ENCODE data around the gene LIMCH1.

Gene LIMCH1

DNA sequence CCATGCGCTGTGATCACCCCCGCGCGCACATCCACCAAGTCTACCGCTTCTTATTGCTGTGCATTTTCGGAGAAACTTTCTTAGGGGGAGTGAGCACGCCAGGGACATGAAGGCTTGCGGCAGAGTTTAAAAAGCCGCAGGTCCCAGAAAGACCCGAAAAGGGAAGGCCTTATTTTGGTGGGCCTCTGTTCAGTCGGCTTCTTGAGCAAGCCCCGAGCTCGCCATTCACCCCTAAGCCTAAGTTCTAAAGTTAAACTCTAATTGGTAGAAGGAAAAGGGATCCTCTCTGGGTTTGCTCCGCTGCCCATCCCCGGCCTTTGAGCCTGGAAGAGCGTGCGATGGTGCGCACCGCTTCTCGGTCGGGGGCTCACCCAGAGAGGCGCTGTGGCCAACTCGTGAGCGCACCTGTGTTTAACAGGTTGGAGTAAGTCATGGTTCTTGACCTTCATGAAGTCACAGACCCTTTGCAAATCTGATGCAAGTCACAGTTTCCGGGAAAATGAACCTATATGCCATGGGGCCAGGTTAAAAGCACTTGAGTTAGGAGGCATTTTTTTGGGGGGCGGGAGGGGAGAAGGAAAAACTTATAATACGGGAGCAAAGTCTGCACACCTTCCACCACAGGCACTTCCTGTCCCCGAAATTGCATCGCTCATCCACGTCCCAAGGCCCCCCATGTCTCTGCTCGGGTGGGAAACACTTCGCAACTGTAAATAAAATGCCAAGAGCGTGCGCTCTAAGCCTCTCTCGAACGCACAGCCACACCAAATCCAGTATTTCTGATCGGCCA is 208.7 kb downstream of the LIMCH1 start:
- Histone ChIP-seq H3K36me3 (ENCODE audit: insufficient read depth) (no peaks in the 10 kb centered on the region), H4K20me1 (ENCODE audit: insufficient read depth) (no peaks in the 10 kb centered on the region), H3K4me2 (no peak overlapping the region), H3K4me1 (ENCODE audit: low read depth, poor library complexity, severe bottlenecking) (no peaks in the 10 kb centered on the region), H3K27me3 (ENCODE audit: insufficient read depth, low read depth) (no peaks in the 10 kb centered on the region), H3K4me3 (IDR thresholded peaks at IDR 0.05; ENCODE audit: insufficient read depth, low read depth, low read length) (no peak overlapping the region), H3K9ac (no peak overlapping the region), H3K27ac (no peak overlapping the region), H3K79me2 (ENCODE audit: insufficient read depth, low read depth) (no peaks in the 10 kb centered on the region), H2AFZ (ENCODE audit: low read depth) (no peak overlapping the region)
- no peak for TF ChIP-seq CTCF (conservative IDR thresholded peaks at IDR 0.05; ENCODE audit: low read depth, low read length)

- Histone ChIP-seq H3K27ac (no peak overlapping the region), H3K27me3 (ENCODE audit: insufficient read depth, low read depth) (no peaks in the 10 kb centered on the region), H3K4me3 (IDR thresholded peaks at IDR 0.05; ENCODE audit: insufficient read depth, low read depth, low read length) (no peak overlapping the region), H3K4me2 (no peak overlapping the region), H3K36me3 (ENCODE audit: insufficient read depth) (no peaks in the 10 kb centered on the region), H3K79me2 (ENCODE audit: insufficient read depth, low read depth) (no peaks in the 10 kb centered on the region), H3K9ac (no peak overlapping the region), H2AFZ (ENCODE audit: low read depth) (no peak overlapping the region), H3K4me1 (ENCODE audit: low read depth, poor library complexity, severe bottlenecking) (no peaks in the 10 kb centered on the region), H4K20me1 (ENCODE audit: insufficient read depth) (no peaks in the 10 kb centered on the region)
- TF ChIP-seq CTCF (conservative IDR thresholded peaks at IDR 0.05; ENCODE audit: low read depth, low read length): no peak
Observed at GRCh38 chr4:41747230-41748055, 209.5 kb downstream of the LIMCH1 start.

GRCh38 chr4:41748074-41748570 is 210.2 kb downstream of the LIMCH1 start:
- H3K27me3 ChIP-seq (ENCODE audit: insufficient read depth, low read depth): no peaks in the 10 kb centered on the region
- H3K79me2 ChIP-seq (ENCODE audit: insufficient read depth, low read depth): no peaks in the 10 kb centered on the region
- H3K27ac ChIP-seq: no peak overlapping the region
- H3K4me3 ChIP-seq (IDR thresholded peaks at IDR 0.05; ENCODE audit: insufficient read depth, low read depth, low read length): no peak overlapping the region
- no peak overlapping the region for H3K9ac ChIP-seq
- TF ChIP-seq CTCF (conservative IDR thresholded peaks at IDR 0.05; ENCODE audit: low read depth, low read length): no peak
- H3K4me2 ChIP-seq: no peak overlapping the region
- no peaks in the 10 kb centered on the region for H3K36me3 ChIP-seq (ENCODE audit: insufficient read depth)
- no peak overlapping the region for H2AFZ ChIP-seq (ENCODE audit: low read depth)
- no peaks in the 10 kb centered on the region for H3K4me1 ChIP-seq (ENCODE audit: low read depth, poor library complexity, severe bottlenecking)
- no peaks in the 10 kb centered on the region for H4K20me1 ChIP-seq (ENCODE audit: insufficient read depth)

- TF ChIP-seq CTCF (conservative IDR thresholded peaks at IDR 0.05; ENCODE audit: low read depth, low read length): no peak
- no peaks in the 10 kb centered on the region for H3K27me3 ChIP-seq (ENCODE audit: insufficient read depth, low read depth)
- H3K4me3 ChIP-seq (IDR thresholded peaks at IDR 0.05; ENCODE audit: insufficient read depth, low read depth, low read length): no peak within 1 kb of the TSS
- no peak within 1 kb of the TSS for H2AFZ ChIP-seq (ENCODE audit: low read depth)
- no peaks in the 10 kb centered on the region for H4K20me1 ChIP-seq (ENCODE audit: insufficient read depth)
- H3K4me1 ChIP-seq (ENCODE audit: low read depth, poor library complexity, severe bottlenecking): no peaks in the 10 kb centered on the region
- H3K36me3 ChIP-seq (ENCODE audit: insufficient read depth): no peaks in the 10 kb centered on the region
- H3K4me2 ChIP-seq: no peak within 1 kb of the TSS
- no peaks in the 10 kb centered on the region for H3K79me2 ChIP-seq (ENCODE audit: insufficient read depth, low read depth)
- no peak within 1 kb of the TSS for H3K27ac ChIP-seq
- H3K9ac ChIP-seq: no peak within 1 kb of the TSS
Observed at GRCh38 chr4:41748571-41749475, 210.9 kb downstream of the LIMCH1 start, which contains the start of gene PHOX2B. TSS of gene PHOX2B (minus strand) at chr4:41748725. CDS start at chr4:41748610, 115 bp downstream.
